GM12872 (cell line): Measurements from ENCODE around the gene CCDC92.

Experiments used
- TF ChIP-seq, protein P1 (sequence below): IDR thresholded peaks from 3 replicates; pipeline ENCODE4 v1.5.1; 2011; ENCODE audit warnings: low read depth, mild to moderate bottlenecking, low read length, moderate library complexity; ENCODE audit not compliant: insufficient read depth

Gene CCDC92

DNA sequence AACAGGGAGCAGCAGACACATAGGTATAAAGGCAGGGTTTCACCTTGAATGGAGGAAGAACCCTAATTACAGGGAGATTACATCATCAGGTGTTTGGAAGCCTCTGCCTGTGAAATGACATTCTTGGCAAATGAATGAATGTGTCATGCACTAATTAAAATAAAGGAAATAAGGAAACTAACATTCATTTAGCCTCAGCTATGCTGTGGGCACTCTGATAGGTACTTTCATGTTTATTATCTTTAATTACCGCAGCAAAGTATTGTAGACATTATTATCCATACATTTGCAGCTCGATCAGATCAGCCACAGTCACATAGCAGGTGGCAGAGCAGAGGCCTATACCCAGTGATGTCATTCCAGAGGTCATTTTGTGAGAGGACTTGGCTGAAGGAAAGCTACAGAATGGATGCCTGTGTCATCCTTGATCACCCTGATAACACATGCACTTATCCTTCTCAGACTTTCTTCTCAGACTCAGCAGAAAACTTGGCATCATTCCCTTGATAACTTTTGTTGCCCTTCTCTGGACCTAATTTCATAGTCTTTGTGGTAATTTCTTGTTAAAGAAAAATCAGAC is 18.8 kb upstream of the CCDC92 start:
- TF ChIP-seq, protein P1, sequence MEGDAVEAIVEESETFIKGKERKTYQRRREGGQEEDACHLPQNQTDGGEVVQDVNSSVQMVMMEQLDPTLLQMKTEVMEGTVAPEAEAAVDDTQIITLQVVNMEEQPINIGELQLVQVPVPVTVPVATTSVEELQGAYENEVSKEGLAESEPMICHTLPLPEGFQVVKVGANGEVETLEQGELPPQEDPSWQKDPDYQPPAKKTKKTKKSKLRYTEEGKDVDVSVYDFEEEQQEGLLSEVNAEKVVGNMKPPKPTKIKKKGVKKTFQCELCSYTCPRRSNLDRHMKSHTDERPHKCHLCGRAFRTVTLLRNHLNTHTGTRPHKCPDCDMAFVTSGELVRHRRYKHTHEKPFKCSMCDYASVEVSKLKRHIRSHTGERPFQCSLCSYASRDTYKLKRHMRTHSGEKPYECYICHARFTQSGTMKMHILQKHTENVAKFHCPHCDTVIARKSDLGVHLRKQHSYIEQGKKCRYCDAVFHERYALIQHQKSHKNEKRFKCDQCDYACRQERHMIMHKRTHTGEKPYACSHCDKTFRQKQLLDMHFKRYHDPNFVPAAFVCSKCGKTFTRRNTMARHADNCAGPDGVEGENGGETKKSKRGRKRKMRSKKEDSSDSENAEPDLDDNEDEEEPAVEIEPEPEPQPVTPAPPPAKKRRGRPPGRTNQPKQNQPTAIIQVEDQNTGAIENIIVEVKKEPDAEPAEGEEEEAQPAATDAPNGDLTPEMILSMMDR = no peak

DNA sequence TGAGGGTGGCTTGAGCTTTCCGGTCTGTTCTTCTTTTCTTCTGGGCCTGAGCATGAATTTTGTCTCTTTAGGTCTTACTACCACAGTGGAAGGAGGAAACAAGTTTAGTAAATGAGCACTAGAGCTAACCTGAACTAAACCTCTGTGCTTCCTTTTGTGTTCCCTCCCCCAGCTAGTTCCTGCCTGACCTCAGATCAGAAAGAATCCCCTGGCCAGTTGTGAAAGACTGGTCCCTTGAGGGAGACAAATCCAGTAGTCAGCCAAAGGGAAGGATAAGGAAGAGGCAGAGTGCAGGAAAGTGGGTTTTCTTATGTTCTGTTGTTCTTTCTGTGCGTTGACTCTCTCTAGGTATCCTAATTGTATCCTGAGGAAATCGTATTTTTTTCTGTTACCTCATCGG is 17.9 kb upstream of the CCDC92 start:
- TF ChIP-seq, protein P1 = no peak

DNA sequence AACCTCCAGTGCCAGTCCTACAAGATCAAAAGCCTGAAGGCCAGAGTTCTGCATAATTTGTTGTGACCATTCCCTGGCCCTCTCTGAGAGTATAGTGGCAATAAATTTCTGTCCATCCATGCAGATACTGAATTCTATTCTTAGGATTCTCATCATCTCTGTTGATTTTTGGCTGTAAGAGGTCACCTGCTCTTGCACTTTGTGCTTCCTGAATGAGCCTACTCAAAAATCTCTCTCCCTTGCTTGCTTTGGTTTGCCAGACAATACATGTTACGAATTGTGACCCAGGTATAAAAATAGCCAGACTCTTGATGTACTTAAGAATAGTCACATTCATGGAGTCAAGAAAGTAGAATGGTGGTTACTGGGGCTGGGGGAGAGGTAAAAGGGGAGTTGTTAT is 17.1 kb upstream of the CCDC92 start:
- TF ChIP-seq, protein P1 = no peak

DNA sequence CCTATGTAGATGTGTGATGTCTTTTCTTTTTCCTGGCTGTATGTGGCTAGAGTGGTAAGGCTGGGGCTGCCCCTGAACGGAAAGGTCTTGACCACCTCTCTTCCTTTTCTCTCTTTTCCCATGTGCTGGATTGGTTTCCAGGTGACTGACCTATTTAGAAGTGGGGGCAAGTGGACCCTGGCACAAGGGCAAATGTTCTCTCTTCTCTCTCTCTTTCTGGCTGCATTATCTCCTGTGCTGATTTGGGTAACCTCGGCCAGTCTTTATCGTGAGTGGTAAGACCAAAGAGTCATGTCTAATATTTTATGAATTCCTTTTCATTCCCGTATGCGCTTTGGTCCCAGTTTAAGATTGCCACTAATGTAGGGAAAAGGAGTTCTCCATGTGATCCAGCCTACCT is 16.5 kb upstream of the CCDC92 start:
- TF ChIP-seq, protein P1 = no peak

DNA sequence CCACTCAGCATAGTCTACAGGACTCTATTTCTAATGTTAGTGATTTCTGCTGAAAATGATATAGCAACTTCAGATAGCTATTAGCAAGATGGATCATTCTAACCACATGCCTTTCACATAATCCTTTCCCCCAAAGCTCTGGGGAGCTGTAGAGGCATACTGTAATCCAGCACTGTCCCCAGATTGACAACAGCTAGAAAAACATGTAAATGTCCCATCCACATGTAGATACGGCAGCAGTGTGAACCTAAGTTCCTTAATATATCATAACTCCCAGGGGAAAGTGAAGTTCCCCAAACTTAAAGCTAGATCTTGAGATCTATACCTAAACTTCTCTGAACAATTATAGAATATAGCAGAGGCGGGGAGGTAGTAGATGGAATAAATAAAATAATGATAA is 14.4 kb upstream of the CCDC92 start:
- TF ChIP-seq, protein P1 = no peak

DNA sequence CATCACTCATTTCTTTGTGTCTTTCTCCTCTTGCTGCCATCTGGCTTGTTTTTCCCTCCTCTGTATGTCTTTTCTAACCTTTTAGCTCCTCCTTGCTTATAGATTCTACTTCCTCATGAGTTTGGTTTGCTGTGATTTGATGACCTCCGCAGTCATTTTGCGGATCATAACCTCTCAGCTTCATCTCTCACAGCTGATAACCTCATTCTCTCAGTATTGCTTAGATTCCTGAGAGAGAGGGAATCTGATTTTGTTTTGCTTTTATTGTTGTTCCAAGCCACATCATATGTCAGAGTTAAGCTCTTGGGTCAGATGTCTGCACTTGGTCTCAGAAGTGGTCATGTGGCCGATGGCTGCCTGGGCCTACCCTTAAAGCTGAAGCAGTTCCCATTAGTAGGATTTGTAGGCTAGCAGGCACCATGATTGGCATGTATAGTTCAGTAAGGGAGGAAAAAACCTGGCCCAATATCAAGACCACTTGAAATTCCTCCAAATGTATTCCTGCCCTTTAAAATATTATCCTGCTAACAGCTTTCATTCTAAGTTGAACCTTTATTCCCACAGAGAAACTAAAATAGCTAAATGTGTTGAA is 13.8 kb upstream of the CCDC92 start:
- TF ChIP-seq, protein P1 = no peak

DNA sequence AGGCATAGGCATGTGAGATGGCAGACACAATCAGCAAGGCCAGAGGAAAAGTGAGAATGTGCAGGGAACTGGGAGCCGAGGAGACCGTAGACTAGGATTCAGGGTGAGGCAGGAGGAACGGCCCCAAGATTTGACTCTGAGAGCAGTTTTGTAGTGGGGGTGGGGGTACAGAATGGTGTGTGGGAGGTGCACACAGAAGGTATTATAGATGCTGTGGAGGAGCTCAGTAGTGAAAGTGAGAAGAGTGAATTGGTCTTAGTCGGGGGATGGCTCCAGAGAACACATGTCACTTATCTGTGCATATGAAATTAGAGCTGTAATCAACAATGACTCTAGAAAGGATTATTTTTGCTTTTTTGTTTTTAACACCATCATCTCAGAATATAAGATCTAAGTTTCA is 12.3 kb upstream of the CCDC92 start:
- TF ChIP-seq, protein P1 = no peak
